NCI-H2107 treated with DMSO at 0.1 percent for 48 hours (cell line): ENCODE measurements around the gene ZBTB22.
"Not testable (repeated sequence)": the region's sequence is repeated elsewhere in the genome, so short reads cannot be mapped to it uniquely, and the experiment has no call there.

Source experiments
- DNase-seq: peaks from one replicate; lab custom pipeline; 2025; ENCODE audit not compliant: unreplicated experiment; lab: John Stamatoyannopoulos, UW

Gene ZBTB22, protein sequence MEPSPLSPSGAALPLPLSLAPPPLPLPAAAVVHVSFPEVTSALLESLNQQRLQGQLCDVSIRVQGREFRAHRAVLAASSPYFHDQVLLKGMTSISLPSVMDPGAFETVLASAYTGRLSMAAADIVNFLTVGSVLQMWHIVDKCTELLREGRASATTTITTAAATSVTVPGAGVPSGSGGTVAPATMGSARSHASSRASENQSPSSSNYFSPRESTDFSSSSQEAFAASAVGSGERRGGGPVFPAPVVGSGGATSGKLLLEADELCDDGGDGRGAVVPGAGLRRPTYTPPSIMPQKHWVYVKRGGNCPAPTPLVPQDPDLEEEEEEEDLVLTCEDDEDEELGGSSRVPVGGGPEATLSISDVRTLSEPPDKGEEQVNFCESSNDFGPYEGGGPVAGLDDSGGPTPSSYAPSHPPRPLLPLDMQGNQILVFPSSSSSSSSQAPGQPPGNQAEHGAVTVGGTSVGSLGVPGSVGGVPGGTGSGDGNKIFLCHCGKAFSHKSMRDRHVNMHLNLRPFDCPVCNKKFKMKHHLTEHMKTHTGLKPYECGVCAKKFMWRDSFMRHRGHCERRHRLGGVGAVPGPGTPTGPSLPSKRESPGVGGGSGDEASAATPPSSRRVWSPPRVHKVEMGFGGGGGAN

DNA sequence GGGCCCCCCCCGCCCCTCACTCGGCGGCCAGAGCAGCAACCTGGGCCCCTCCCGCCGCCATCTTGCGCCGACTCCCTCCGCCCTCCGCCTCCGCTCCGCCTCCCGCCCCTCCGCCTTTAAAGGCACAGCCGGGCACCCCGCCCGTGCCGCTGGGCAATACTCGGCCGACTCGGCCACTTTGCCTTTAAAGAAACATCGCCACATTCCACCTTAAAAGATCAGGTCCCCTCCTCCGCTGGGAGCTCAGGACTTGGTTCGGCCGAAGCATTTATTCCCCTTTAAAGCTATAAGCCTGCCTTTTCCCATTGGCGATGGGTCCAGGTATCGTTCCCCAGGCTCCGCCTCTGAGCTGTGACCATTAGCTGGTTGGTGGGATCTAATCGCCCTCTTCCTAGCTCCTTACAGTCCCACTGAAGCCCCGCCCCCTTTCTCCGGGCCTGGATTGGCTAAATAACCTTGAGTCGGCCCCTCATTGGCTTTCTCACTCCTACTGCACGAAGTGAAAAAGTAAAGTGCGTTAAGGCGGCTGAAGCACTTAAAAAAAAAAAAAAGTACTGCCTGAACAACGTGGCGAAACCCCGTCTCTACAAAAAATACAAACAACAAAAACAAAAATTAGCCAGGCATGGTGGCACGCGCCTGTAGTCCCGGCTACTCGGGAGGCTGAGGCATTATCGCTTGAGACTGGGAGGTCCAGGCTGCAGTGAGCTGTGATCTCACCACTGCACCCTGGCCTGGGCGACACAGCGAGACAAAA, at the start of gene ZBTB22:
ZBTB22 (minus strand) TSS at position 76 of the 757 bp plus-strand sequence. CDS start 828 bp downstream, outside the sequence.
- peak; percentile 79 for DNase-seq

DNA sequence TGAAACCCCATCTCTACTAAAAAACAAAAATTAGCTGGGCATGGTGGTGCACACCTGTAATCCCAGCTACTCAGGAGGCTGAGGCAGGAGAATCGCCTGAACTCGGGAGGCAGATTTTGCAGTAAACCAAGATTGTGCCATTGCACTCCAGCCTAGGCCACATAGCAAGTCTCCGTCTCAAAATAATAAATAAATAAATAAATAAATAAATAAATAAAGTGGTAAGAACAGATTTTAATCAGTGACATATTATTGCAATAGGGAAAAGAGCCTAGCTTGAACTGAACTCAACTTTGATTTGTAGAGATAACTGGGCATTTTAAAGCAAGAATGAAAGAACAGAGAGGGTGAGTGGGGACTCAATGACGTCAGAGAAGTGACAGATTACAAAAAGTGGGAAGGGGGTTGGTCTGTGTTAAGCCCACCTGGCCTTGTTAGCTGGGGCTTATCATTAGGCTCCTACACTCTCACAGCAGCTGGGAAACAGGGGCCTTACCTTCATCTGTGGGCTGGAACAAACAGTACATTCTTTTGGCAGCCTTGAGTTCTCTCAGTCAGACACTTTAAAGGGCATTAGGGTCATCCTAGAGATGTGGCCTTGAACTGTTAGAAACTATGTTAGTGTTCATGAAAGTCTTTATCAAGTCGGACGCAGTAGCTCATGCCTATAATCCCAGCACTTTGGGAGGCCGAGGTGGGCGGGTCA, 49.6 kb upstream of the ZBTB22 start:
- no peak for DNase-seq

DNA sequence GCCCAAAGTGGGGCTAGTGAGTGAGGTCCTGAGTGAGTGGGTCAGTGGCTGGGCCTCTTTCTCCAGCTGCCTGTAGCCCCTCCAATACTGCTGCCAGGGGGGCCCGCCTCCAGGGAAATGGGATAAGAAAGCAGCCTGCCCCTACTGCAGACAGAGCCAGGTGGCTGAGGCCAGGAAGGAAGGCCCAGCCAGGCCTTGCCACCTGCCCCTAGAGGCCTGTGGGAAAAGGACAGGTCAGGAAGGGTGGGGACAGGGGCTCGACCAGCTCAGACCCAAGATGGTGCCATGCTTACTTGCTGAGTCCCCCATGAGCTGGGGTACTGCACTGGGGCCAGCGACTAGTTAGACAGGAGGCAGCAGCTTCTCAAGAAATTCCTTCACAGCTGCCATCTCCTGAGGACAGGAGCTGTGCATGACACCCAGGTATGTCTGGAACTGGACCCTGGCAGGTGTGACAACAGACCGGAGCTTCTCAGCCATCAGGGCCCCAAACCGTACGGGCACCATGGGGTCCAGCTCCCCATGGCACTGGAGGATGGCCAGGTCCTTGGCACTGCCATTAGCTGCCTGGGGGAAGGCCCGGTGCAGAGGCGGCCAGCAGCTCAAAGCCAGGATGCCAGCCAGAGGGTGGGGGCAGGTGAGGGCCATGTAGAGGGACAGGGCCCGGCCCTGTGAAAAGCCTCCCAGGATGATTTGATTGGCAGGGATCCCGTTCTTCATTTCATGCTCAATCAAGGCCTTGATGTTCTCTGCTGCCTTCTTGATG, 47.8 kb upstream of the ZBTB22 start:
- DNase-seq = not testable (repeated sequence)

DNA sequence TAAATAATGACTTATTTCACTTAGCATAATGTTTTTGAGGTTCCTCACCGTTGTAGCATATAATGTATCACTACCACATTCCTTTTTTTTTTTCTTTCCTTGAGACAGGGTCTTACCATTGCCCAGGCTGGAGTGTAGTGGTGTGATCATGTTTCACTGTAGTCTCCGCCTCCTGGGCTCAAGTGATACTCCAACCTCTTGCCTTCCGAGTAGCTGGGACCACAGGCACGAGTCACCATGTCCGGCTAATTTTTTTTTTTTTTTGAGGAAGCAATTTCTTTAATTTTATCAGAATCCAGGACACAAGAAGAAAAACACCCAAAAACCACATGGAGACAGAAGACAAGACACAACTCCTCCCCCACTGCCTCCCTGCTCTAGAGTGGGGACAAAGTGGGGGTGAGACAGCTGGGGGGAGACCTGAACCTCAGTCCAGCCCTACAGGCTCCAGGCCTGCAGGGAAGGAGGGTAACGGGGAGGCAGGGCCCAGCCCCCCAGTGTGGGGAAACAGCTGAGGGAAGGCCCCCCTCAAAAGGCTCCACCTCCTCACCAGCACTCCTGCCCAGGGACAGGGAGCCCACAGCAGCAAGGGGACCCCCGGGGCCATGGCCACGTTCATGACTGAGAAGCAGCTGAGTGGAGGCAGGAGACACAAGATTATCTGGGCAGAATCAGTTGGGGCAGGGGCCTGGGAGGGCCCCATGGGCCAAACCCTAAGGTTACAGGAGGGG, 47.1 kb upstream of the ZBTB22 start:
- DNase-seq = peak; percentile 45

DNA sequence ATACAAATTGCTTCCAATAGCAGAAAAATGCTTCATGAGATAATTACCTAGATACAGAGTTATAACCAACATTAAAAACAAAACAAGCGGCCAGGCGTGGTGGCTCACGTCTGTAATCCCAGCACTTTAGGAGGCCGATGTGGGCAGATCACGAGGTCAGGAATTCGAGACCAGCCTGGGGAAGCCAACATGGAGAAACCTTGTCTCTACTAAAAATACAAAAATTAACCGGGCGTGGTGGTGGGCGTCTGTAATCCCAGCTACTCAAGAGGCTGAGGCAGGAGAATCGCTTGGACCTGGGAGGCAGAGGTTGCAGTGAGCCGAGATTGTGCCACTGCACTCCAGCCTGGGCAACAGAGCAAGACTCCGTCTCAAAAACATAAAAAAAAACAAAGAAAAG, 45.9 kb upstream of the ZBTB22 start:
- not testable (repeated sequence) for DNase-seq

DNA sequence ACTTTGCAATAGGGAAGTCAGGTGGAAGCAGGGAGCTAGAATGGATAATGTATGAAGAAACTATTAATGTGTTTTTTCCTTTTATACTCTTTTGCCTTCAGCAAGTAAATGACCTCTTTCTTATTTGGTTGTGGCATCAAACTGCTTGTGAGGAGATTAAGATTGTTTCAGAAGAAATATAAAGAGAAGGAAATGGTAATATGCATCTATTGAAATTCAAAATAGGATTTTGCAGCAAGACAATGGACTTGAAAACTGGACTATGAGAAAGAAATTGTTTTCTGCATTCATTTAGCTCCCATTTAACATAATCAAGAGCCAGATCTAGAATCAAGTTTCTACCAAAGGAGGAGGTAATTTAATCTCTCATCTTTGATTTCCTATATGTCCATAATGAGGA, 41.8 kb upstream of the ZBTB22 start:
- DNase-seq = no peak

DNA sequence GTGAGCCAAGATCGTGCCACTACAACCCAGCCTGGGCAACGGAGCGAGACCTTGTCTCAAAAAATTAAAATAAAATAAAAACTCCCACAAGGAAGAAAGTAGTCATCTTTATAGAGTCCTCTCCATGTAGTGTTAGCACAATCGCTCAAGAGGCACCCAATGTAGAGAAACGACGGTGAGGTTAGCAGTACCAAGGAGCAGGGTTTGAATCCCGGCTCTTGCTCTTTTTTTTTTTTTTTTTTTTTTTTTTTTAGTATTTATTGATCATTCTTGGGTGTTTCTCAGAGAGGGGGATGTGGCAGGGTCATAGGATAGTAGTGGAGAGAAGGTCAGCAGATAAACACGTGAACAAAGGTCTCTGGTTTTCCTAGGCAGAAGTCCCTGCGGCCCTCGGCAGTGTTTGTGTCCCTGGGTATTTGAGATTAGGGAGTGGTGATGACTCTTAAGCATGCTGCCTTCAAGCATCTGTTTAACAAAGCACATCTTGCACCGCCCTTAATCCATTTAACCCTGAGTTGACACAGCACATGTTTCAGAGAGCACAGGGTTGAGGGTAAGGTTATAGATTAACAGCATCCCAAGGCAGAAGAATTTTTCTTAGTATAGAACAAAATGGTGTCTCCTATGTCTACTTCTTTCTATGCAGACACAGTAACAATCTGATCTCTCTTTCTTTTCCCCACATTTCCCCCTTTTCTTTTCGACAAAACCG, 39.8 kb upstream of the ZBTB22 start:
- DNase-seq = not testable (repeated sequence)

DNA sequence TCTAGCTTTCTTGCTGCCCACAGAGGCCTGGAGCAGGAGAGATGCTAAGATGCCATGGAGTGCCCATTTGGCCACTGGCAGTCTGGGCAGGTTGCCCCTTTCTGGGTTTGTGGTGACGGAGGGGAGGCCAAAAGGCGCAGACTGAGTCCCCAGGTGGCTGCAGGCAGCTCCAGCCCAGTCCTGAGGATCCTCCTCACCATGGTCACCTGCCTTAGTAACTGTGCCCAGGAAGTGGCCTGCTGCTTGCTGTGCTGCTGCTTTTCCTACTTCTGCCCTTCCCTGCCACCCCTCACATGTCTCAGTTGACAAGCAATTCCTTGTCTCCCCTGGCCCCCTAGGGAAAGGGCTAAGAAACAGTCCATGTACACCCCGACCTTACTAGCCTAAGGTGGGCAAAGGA, 38.8 kb upstream of the ZBTB22 start:
- DNase-seq = no peak

DNA sequence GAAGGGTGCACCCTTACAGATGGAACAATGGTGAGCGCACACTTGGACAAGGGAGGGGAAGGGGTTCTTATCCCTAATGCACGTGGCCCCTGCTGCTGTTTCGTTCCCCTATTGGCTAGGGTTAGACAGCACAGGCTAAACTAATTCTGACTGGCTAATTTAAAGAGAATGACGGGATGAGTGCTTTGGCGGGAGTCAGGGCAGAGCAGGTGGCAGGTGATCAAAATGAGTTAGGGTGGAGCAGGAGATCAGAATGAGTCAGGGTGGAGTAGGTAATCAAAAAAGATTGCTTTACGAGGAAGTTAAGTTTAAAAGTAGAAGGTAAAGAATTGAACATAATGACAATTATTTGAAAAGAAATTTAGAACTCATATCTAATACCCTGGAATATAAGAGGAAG, 38.3 kb upstream of the ZBTB22 start:
- DNase-seq = not testable (repeated sequence)

DNA sequence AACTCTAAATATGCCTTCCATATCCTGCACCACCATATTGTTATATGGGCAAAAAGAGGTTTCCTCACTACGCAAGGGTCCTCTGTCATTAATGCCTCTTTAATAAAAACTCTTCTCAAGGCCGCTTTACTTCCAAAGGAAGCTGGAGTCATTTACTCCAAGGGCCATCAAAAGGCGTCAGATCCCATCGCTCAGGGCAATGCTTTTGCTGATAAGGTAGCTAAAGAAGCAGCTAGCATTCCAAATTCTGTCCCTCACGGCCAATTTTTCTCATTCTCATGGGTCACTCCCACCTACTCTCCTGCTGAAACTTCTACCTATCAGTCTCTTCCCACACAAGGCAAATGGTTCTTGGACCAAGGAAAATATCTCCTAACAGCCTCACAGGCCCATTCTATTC, 30.3 kb upstream of the ZBTB22 start:
- no peak for DNase-seq

DNA sequence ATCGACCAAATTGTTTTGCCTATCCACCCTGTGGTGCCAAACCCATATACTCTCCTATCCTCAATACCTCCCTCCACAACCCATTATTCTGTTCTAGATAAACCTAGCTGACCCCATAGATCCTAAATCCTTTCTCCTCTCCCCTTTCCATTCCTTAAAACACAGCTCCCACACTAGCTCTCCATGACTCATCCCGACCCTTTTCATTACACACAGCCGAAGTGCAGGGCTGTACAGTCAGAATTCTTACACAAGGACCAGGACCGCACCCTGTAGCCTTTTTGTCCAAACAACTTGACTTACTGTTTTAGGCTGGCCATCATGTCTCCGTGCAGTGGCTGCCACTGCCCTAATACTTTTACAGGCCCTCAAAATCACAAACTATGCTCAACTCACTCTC, 29.4 kb upstream of the ZBTB22 start:
- not testable (repeated sequence) for DNase-seq

DNA sequence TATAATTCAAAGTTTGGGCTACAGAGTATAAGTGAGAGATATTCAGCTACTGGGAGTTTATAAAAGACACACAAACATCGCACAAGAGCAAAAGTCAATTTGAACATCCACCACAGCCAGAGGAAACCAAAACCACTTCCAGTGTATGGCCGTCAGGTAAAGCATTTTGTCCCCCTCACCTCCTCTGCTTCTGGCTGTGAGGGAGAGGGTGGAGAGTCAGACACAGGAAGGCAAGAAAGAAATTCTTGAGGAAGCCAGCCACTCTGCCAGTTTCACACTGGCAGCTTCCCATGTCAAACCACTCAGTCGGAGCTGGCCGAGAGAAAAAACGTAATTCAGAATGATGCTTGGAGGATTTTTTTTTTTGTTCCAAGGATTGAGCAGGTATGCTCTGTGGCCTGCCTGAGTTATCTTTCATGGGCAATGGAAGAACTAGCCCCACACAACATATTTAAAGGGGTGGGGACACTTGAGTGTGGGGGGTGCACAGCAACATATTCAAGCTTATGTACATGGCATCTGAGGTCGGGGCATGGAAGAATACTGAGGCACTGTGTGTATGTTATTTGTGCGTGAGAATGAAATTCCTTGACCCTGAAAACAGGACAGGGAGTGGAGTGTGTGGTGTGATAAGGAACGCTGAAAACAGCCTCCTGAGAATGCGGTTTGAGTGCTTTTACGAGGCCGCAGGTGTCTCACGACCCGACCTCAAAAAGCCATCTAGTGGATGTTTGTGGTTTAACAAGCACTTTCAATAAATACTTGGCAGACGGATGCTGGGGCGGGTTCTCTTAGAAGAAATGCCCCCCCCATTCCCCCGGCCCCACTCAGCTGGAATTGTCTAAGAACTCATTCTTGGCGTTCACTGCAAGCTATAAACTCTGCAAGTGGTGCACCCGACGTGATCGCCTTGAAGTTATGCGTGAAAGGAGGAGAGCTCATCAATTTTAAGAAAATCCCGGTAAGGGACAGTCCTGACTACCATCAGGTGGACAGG, 27.5 kb upstream of the ZBTB22 start:
- DNase-seq = peak; percentile 36

DNA sequence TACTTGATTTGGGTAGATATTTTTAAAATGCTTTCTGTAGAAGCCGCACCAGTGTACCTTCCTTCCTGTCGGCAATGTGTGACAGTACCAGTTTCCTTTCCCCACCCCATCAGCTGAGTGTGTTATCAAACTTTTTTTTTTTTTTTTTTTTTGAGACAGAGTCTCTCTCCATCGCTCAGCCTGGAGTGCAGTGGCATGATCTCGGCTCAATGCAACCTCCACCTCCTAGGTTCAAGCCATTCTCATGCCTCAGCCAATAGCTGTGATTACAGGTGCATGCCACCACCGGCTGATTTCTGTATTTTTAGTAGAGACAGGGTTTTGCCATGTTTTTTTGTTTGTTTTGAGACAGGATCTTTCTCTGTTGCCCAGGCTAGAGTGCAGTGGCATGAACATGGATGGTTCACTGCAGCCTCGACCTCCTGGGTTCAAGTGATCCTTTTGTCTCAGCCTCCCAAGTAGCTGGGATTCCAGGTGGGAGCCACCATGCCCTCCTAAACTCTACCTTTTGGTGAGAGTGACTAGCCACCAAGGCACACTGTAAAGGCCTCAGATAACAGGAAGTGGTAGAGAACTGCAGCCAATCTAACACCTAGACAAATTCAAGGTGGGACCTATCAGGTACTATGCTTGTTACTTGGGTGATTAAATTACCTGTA, 26.5 kb upstream of the ZBTB22 start:
- DNase-seq = no peak

DNA sequence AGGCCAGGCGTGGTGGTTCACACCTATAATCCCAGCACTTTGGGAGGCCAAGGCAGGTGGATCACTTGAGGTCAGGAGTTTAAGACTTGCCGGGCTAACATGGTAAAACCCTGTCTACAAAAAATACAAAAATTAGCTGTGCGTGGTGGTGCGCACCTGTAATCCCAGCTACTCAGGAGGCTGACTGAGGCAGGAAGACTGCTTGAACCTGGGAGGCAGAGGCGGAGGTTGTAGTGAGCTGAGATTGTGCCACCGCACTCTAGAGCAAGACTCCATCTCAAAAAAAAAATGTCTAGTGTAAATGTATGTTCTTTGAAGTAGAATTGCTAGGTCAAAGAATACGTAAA, 26.0 kb upstream of the ZBTB22 start:
- DNase-seq = not testable (repeated sequence)

DNA sequence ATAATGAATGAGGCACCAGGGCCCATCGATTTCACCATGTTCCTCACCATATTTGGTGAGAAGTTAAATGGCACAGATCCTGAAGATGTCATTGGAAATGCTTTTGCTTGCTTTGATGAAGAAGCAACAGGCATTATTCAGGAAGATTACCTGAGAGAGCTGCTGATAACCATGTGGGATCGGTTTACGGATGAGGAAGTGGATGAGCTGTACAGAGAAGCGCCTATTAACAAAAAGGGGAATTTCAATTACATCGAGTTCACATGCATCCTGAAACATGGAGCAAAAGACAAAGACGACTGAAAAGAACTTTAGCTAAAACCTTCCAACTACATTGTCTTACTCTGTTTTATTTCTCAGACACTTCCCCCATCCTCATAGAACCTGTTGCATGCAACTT, 21.6 kb upstream of the ZBTB22 start:
- no peak for DNase-seq

DNA sequence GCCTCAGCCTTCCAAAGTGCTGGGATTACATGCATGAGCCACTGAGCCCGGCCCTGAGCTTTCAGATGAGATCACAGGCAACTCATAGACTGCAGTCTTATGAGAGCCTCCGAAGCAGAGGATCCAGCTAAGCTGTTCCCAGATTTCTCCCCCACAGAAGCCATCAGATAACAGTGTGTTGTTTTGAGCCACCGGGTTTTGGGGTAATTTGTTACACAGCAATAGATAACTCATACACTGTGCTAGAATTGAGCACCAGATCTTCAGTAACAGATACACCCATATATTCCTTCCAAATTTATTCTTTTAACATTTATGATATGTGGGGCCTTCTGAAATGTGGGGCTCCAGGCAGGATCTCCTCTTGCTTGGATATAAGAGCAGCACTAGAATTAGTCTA, 19.0 kb upstream of the ZBTB22 start:
- DNase-seq = no peak

DNA sequence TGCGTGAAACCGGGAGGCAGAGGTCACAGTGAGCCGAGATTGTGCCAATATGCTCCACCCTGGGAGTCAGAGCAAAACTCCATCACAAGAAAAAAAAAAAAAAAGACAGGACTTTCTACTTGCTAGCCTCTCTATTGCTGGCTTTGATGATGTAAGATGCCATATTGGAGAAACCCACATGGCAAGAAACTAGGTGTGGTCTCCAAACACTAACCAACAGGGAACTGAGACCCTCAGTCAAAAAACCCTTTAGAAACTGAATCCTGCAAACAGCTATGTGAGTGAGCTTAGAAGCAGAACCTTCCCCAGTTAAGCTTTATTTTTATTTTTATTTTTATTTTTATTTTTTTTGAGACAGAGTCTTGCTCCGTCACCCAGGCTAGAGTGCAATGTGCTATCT, 18.4 kb upstream of the ZBTB22 start:
- DNase-seq = no peak

DNA sequence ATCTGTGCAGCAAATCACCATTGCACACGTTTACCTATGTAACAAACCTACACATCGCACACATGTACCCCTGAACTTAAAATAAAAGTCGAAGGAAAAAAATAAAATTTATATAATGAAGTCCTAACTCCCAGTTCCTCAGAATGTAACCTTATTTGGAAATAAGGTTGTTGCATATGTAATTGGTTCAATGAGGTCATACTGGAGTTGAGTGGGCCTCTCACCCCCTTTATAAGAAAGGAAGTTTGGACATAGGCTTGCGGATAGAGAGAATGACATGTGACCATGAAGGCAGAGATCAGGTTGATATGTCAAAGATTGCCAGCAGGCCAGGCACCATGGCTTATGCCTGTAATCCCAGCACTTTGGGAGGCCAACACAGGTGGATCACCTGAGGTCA, 16.1 kb upstream of the ZBTB22 start:
- no peak for DNase-seq
